Ascending aorta (tissue), 2 donors: ENCODE measurements around the gene FLT3. TPM values are rescaled to one million over a fixed set of nuclear protein-coding genes. Genes with fewer than 3 reads are reported as not detected.
"Not testable (repeated sequence)": the region's sequence is repeated elsewhere in the genome, so short reads cannot be mapped to it uniquely, and the experiment has no call there.

Experiments
- DNase-seq, 2 donors: peaks; one replicate each; pipeline ENCODE4 v3.0.0-alpha.2; 2019; ENCODE audit warnings: low spot score in 2 of 2
- H3K27ac ChIP-seq, 2 donors: fragments of 200-600 bp; sonication (generic); one replicate each; pipeline ENCODE4 v1.5.1; 2016 to 2017; ENCODE audit warnings: mild to moderate bottlenecking in 1 of 2
- H3K27me3 ChIP-seq: fragments of 200-600 bp; sonication (generic); one replicate; pipeline ENCODE4 v1.5.1; 2017
- H3K36me3 ChIP-seq, 2 donors: fragments of 200-600 bp; sonication (generic); one replicate each; pipeline ENCODE4 v1.5.1; 2016
- H3K4me1 ChIP-seq, 2 donors: fragments of 200-600 bp; sonication (generic); one replicate each; pipeline ENCODE4 v1.5.1; 2016 to 2017; ENCODE audit warnings: mild to moderate bottlenecking in 1 of 2
- H3K4me3 ChIP-seq, 2 donors: fragments of 200-600 bp; sonication (generic); one replicate each; pipeline ENCODE4 v1.5.1; 2016 to 2017; ENCODE audit warnings: mild to moderate bottlenecking in 1 of 2
- H3K9me3 ChIP-seq, 2 donors: fragments of 200-600 bp; sonication (generic); one replicate each; pipeline ENCODE4 v1.5.1; 2016
- intact Hi-C: fragments of 100-400 bp; cut with DNase I; formaldehyde crosslinking; loops from one replicate; pipeline ENCODE4 v1.15.1; 2023
- total RNA-seq: library from RNA; depleted of rRNA; stranded (reverse); fragments of >200 nt; gene quantifications from one replicate; pipeline ENCODE4 v1.1.0, GENCODE V29; 2016
- TF ChIP-seq, protein P1 (sequence below), 3 experiments: fragments of 200-600 bp in 2 of 3; fragments of 450-650 bp in 1 of 3; sonication (generic) in 2 of 3; IDR thresholded peaks; one replicate each; pipeline ENCODE4 v1.5.1; 2016 to 2019; ENCODE audit warnings: antibody characterized with exemption in 3 of 3, mild to moderate bottlenecking in 1 of 3, moderate library complexity in 1 of 3

The FLT3 gene
- total RNA-seq, 1 donor from 2014 or later: not detected

DNA sequence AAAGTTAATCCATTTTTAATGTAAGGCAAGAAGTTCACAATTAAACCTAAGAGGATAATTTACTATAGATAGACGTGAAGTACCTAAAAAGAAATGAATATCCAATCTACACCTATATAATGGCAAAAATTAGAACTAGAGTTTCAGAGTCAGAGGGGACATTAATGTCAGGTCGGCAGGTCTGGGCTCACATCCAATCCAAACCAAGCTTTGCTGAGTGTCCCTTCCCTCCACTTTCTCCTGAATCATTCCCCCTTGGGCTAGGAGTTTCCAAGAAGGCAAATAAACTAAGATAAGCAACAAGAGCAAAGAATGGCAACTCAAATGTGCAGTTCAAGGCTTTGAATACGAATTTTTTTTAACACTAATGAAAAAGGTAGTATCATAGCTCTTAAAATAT lies 2.9 kb downstream of the FLT3 start:
- DNase-seq: no peak
- Histone ChIP-seq H3K4me1 (peaks cover 2 to 6% of the 10 kb centered on the region in 2 donors), H3K27ac (no peak overlapping the region), H3K27me3 (no peaks in the 10 kb centered on the region), H3K9me3 (no peaks in the 10 kb centered on the region), H3K36me3 (no peaks in the 10 kb centered on the region), H3K4me3 (no peak overlapping the region)
- TF ChIP-seq, protein P1, sequence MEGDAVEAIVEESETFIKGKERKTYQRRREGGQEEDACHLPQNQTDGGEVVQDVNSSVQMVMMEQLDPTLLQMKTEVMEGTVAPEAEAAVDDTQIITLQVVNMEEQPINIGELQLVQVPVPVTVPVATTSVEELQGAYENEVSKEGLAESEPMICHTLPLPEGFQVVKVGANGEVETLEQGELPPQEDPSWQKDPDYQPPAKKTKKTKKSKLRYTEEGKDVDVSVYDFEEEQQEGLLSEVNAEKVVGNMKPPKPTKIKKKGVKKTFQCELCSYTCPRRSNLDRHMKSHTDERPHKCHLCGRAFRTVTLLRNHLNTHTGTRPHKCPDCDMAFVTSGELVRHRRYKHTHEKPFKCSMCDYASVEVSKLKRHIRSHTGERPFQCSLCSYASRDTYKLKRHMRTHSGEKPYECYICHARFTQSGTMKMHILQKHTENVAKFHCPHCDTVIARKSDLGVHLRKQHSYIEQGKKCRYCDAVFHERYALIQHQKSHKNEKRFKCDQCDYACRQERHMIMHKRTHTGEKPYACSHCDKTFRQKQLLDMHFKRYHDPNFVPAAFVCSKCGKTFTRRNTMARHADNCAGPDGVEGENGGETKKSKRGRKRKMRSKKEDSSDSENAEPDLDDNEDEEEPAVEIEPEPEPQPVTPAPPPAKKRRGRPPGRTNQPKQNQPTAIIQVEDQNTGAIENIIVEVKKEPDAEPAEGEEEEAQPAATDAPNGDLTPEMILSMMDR (IDR thresholded peaks at IDR 0.05): no peak
- intact Hi-C loops: no loop called here

DNA sequence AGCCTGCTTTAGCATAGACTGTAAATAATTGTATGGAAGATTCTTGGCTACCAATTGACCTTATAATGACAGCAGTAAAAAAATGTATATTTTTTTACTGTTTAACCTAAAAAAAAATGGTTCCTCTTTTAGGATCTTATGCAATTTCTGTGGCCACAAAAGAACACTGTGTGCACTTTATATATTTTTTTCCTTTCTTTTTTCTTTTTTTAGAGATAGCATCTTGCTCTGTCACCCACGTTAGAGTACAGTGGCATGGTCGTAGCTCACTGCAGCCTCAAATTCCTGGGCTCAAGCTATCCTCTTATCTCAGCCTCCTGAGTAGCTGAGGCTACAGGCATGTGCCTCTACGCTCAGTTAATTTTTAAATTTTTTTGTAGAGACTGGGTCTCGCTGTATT lies 6.1 kb downstream of the FLT3 start:
- TF ChIP-seq, protein P1 (IDR thresholded peaks at IDR 0.05): no peak
- no peaks in the 10 kb centered on the region for H3K27me3 ChIP-seq
- DNase-seq: no peak
- no peaks in the 10 kb centered on the region for H3K4me1 ChIP-seq
- no peaks in the 10 kb centered on the region for H3K9me3 ChIP-seq
- intact Hi-C loops: no loop called here
- H3K4me3 ChIP-seq: no peak overlapping the region
- no peaks in the 10 kb centered on the region for H3K36me3 ChIP-seq
- H3K27ac ChIP-seq: no peak overlapping the region

DNA sequence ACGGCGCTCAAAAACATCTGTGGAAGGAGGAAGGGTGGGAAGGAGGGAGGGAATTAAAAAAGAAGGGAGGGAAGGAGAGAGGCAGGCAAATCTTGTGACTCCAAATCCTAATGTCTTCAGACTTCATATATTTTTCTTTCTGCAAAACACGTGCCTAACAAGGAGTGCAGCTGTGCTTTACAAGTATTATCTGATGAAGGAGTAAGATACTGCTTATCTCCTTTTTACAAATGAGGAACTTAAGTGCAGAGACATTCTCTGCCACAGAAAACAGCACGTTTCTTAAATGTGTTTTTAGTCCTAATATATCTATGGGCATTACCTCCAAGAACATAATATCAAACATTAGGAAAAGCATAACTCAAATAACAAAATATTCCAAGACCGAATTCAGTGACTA lies 6.5 kb downstream of the FLT3 start:
- TF ChIP-seq, protein P1 (IDR thresholded peaks at IDR 0.05): no peak
- Histone ChIP-seq H3K27ac (no peak overlapping the region), H3K9me3 (no peaks in the 10 kb centered on the region), H3K27me3 (no peaks in the 10 kb centered on the region), H3K4me3 (no peak overlapping the region), H3K4me1 (no peaks in the 10 kb centered on the region), H3K36me3 (no peaks in the 10 kb centered on the region)
- DNase-seq: no peak
- intact Hi-C loops: no loop called here

DNA sequence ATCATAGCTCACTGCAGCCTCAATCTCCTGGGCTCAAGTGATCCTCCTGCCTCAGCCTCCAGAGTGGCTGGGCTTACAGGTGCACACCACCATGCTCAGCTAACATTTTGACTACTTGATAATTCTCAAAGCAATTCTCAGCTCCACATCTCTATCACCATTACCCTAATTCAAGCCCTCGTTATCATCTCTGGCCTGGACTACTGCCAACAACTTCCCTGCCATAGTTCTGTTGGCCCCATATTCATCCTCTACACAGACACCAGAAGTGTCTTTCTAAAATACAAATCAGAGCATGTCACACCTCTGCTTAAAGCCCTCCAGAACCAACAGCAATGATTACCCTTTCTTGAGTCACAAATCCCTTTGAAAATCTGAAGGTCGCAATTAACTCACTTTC lies 7.9 kb downstream of the FLT3 start:
- H3K4me3 ChIP-seq: no peak overlapping the region
- H3K27me3 ChIP-seq: no peaks in the 10 kb centered on the region
- DNase-seq: no peak
- no peaks in the 10 kb centered on the region for H3K9me3 ChIP-seq
- H3K4me1 ChIP-seq: no peaks in the 10 kb centered on the region
- TF ChIP-seq, protein P1 (IDR thresholded peaks at IDR 0.05): no peak
- H3K27ac ChIP-seq: no peak overlapping the region
- intact Hi-C loops: no loop called here
- H3K36me3 ChIP-seq: no peaks in the 10 kb centered on the region

DNA sequence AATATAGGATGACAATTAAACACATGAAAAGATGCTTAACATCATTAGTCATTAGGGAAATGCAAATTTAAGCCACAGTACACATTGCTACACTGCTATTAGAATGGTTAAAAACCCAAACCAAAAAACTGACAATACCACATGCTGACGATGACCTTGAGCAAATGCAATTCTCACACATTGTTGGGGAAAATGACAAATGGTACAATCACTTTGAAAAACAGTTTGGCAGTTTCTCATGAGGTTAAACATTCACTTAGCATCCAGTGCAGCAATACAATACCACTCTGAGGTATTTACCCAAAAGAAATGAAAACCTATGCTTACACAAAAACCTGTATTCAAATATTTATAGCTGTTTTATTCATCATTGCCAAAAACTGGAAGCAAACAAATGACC lies 11.3 kb downstream of the FLT3 start:
- DNase-seq: no peak
- H3K27ac ChIP-seq: no peak overlapping the region
- no peaks in the 10 kb centered on the region for H3K4me1 ChIP-seq
- no peaks in the 10 kb centered on the region for H3K9me3 ChIP-seq
- H3K36me3 ChIP-seq: no peaks in the 10 kb centered on the region
- H3K27me3 ChIP-seq: no peaks in the 10 kb centered on the region
- TF ChIP-seq, protein P1 (IDR thresholded peaks at IDR 0.05): no peak
- intact Hi-C loops: no loop called here
- H3K4me3 ChIP-seq: no peak overlapping the region

DNA sequence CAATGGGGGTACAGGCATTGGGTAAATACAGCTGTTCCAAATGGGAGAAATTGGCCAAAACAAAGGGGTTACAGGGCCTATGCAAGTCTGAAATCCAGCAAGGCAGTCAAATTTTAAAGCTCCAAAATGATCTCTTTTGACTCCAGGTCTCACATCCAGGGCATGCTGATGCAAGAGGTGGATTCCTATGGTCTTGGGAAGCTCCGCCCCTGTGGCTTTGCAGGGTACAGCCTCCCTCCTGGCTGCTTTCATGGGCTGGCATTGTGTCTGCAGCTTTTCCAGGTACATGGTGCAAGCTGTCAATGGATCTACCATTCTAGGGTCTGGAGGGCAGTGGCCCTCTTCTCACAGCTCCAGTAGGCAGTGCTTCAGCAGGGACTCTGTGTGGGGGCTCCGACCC lies 22.6 kb downstream of the FLT3 start:
- H3K4me1 ChIP-seq, DNase-seq, H3K27me3 ChIP-seq, H3K27ac ChIP-seq, H3K36me3 ChIP-seq, H3K9me3 ChIP-seq, intact Hi-C loops, H3K4me3 ChIP-seq: not testable (repeated sequence)
